A549 (cell line): ENCODE results near the gene MEF2C.

Experiments
- POLR2A ChIP-seq: IDR thresholded peaks from 2 replicates; pipeline ENCODE4 v1.6.1; 2012; ENCODE audit warnings: mild to moderate bottlenecking, low read length
- TF ChIP-seq, protein P1 (sequence below): fragments of 200-600 bp; sonication (generic); IDR thresholded peaks from 2 replicates; pipeline ENCODE4 v1.6.1; 2016; ENCODE audit warnings: antibody characterized with exemption, mild to moderate bottlenecking, moderate library complexity
- TF ChIP-seq, protein P2 (sequence below): fragments of >200 bp; sonication (Bioruptor Twin); formaldehyde crosslinking; IDR thresholded peaks from 3 replicates; pipeline ENCODE4 v1.5.1; 2016

DNA sequence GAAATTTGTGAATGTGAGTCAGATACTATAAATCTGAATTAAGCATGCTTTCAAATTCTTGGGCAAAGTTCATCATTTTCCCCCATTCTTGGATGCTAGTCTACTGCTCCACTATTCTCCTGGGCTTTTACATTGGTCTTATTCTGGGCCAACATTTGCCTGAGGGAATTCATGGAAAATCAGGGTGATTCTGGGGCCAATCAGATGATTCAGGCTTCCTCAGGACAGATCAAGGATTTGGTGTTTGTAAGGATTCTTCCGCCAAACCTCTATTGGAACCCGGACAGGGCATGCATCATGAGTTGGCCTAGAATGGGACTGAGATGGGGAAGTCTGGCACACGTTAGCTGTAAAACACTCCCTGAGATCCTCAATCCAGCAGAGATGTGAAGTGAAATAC is 113.8 kb downstream of the MEF2C start:
- TF ChIP-seq POLR2A: no peak
- TF ChIP-seq, protein P1, sequence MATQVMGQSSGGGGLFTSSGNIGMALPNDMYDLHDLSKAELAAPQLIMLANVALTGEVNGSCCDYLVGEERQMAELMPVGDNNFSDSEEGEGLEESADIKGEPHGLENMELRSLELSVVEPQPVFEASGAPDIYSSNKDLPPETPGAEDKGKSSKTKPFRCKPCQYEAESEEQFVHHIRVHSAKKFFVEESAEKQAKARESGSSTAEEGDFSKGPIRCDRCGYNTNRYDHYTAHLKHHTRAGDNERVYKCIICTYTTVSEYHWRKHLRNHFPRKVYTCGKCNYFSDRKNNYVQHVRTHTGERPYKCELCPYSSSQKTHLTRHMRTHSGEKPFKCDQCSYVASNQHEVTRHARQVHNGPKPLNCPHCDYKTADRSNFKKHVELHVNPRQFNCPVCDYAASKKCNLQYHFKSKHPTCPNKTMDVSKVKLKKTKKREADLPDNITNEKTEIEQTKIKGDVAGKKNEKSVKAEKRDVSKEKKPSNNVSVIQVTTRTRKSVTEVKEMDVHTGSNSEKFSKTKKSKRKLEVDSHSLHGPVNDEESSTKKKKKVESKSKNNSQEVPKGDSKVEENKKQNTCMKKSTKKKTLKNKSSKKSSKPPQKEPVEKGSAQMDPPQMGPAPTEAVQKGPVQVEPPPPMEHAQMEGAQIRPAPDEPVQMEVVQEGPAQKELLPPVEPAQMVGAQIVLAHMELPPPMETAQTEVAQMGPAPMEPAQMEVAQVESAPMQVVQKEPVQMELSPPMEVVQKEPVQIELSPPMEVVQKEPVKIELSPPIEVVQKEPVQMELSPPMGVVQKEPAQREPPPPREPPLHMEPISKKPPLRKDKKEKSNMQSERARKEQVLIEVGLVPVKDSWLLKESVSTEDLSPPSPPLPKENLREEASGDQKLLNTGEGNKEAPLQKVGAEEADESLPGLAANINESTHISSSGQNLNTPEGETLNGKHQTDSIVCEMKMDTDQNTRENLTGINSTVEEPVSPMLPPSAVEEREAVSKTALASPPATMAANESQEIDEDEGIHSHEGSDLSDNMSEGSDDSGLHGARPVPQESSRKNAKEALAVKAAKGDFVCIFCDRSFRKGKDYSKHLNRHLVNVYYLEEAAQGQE: no peak
- TF ChIP-seq, protein P2, sequence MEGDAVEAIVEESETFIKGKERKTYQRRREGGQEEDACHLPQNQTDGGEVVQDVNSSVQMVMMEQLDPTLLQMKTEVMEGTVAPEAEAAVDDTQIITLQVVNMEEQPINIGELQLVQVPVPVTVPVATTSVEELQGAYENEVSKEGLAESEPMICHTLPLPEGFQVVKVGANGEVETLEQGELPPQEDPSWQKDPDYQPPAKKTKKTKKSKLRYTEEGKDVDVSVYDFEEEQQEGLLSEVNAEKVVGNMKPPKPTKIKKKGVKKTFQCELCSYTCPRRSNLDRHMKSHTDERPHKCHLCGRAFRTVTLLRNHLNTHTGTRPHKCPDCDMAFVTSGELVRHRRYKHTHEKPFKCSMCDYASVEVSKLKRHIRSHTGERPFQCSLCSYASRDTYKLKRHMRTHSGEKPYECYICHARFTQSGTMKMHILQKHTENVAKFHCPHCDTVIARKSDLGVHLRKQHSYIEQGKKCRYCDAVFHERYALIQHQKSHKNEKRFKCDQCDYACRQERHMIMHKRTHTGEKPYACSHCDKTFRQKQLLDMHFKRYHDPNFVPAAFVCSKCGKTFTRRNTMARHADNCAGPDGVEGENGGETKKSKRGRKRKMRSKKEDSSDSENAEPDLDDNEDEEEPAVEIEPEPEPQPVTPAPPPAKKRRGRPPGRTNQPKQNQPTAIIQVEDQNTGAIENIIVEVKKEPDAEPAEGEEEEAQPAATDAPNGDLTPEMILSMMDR: no peak
